HG02840 (cell line): ENCODE results near the gene STK32A.

Experiments used
- ATAC-seq: cut with Tn5 transposase; IDR thresholded peaks from one replicate; pipeline ENCODE4 v1.9.1; 2021; ENCODE audit warnings: mild to moderate bottlenecking, moderate library complexity, moderate number of reproducible peaks; ENCODE audit not compliant: unreplicated experiment, low FRiP score

The STK32A gene

DNA sequence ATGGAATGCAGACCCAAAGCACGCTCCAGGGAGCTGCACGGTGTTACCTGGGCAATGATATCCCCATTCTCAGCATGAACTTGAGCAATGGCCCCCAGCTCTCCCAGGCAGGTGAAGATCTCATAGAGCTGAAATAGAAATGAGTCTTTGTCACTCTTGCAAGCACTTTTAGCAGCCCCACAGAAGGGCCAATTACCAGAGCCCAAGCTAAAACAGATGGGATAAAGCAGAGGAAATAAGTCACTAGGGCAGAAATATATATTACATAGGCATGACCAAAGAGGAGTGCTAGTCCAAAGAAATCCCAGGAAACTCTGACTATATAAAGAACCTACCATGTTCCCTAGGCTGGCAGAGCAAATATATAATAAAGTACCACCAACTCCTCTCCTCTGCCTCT is 177.7 kb downstream of the STK32A start:
- no peak for ATAC-seq

DNA sequence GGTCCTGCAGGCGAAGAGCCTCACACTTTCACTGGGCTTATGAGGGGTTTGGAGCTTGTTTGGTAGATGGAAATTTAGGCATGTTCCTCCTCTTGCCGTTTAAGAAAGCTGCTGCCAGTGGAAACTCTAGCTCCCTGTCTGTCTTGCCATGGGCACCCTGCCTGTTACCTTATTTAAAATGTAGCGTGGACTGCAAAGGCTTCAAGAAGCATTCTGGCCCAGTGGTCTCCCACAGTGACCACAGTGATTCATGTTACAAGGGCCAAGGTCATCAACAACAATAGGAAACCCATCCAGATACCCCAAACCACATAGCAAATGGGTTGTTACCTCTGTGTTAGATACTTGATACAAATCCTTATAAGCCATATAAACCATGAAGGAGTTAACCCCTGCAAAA is 178.4 kb downstream of the STK32A start:
- no peak for ATAC-seq

DNA sequence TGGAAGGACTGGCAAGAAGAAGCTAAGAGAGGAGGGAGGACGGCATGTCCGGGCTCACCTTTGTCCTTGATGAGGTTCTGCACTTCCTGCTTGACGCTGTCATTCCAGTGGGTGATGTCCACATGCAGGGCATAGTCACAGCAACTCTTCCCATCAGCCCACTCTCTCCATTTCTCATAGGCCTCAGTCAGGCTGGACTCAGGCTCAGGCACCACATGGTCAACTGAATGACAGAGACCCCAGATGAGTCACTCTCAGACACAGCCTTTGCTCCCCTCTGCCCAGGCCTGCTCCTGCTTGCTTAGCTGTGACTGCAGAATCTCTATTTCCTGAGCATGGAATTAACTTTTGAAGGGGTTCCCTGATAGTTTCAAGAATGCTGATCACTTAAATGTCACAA is 180.8 kb downstream of the STK32A start:
- ATAC-seq: no peak

- no peak for ATAC-seq
Measured at GRCh38 chr5:147417135-147417813, 182.4 kb downstream of the STK32A start.

- ATAC-seq: no peak
Measured at GRCh38 chr5:147418613-147419012, 183.8 kb downstream of the STK32A start.

- ATAC-seq: no peak
Measured at GRCh38 chr5:147426640-147427327, 192.0 kb downstream of the STK32A start.

GRCh38 chr5:147427521-147428401 is 192.9 kb downstream of the STK32A start:
- ATAC-seq: no peak

GRCh38 chr5:147430628-147431027 is 195.8 kb downstream of the STK32A start:
- ATAC-seq: no peak

- ATAC-seq: no peak
Measured at GRCh38 chr5:147431586-147431985, 196.8 kb downstream of the STK32A start.

DNA sequence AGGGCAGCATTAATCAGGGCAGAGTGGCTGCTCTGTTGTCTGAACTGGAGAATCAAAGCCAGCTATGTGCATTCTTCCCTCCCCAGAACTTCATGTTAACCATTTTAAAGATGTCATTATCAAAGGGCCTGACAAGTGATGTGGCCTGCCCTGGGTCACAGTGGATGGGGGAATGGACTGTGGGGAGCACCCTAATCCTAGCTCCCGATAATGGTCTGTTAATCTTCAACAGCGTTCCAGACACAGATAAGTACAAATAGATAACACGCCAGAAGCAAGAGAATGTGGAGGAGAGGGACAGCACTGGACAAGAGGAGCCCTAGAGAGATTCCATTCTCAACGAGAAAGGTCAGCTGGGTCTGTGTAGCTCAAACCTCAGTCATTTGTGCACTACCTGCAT is 197.5 kb downstream of the STK32A start:
- no peak for ATAC-seq

DNA sequence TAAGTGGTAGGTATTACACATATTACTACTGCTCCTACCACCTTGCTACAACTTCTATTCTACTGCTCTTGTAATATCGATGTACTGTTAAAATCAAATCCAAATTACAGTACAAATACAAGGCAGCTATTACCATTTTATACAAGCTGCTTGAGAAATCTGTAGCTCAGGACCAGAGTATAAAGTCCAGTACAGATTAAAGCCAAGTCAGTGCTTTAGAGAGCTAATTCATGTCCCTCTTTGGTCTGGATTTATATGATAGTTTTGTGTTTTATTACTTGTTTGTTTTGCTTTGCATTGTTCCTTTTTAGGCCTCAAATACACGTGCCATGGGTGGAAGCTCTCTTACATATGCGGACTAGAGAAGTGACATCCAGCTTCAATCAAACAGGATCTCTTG is 199.2 kb downstream of the STK32A start:
- no peak for ATAC-seq

DNA sequence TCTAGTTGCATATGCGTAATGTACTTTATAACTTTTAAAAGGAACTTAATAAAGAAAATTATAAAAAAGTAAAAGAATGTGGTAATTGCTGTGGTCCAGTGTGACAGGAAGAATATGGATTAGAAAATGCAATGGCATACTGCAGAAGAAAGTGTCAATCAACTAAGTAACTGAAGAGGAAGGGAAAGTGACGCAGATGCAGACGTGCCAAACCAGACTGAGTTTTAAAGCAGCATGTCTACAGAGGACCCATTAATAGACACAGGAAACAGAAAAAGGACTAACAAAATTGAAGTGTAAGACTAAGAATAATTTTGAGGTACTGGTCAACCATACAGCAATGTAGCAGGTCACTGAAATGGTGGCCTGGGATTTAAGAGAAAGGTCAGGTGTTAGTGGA is 201.8 kb downstream of the STK32A start:
- ATAC-seq: no peak

GRCh38 chr5:147437161-147437596 is 202.4 kb downstream of the STK32A start:
- no peak for ATAC-seq
